ENCODE measurements around the gene SCAND1.

DNA sequence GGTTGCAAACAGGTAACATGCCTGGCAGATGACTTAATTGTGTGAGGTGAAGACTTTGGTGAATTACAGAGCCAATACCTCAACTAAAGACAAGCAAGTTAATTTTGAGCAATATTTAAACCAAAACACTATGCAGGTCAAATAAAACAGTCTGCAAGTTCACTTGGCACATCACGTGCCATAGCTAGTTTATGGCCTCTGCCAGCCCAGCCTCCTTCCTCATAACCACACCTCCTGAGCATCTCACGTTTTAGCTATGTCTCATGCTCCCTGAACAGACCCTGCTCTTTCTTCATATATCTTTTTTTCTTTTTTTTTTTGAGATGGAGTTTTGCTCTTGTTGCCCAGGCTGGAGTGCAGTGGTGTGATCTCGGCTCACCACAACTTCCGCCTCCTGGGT lies 9.6 kb upstream of the SCAND1 start:
- TF ChIP-seq CTCF (conservative IDR thresholded peaks at IDR 0.05 in 1 of 2, IDR thresholded peaks at IDR 0.05 in 1 of 2; ENCODE audit: low read depth in 1 of 2, low read length in 2 of 2) (no peak), EZH2 (IDR thresholded peaks at IDR 0.05; ENCODE audit: low read length, missing control alignments) (no peak)

Data from fibroblast of lung (primary cell).